Transverse colon (tissue), 4 donors: ENCODE measurements around the gene SHB. TPM values are rescaled to one million over a fixed set of nuclear protein-coding genes. Genes with fewer than 3 reads are reported as not detected.

Source experiments
- DNase-seq: peaks from one replicate; pipeline ENCODE4 v3.0.0-alpha.2; 2019
- H3K27ac ChIP-seq, 4 donors: fragments of 200-600 bp; sonication (generic); 2 replicates each; pipeline ENCODE4 v1.5.1; 2016 to 2018; ENCODE audit warnings: inconsistent platforms in 4 of 4
- H3K27me3 ChIP-seq: fragments of 200-600 bp; sonication (generic); 2 replicates; pipeline ENCODE4 v1.5.1; 2017; ENCODE audit warnings: inconsistent platforms
- H3K36me3 ChIP-seq, 4 donors: fragments of 200-600 bp; sonication (generic); 2 replicates each; pipeline ENCODE4 v1.5.1; 2017 to 2019; ENCODE audit warnings: inconsistent platforms in 4 of 4
- H3K4me1 ChIP-seq, 4 donors: fragments of 200-600 bp; sonication (generic); 2 replicates each; pipeline ENCODE4 v1.5.1; 2017 to 2020; ENCODE audit warnings: inconsistent platforms in 4 of 4
- H3K4me3 ChIP-seq, 4 donors: fragments of 200-600 bp; sonication (generic); 1 replicate in 1 of 4; 2 replicates in 3 of 4; pipeline versions ENCODE4 v1.5.1 to v1.6.1; 2017 to 2019; ENCODE audit warnings: inconsistent platforms in 4 of 4
- H3K9me3 ChIP-seq, 2 donors: fragments of 200-600 bp; sonication (generic); 2 replicates each; pipeline ENCODE4 v1.5.1; 2017 to 2019; ENCODE audit warnings: inconsistent platforms in 2 of 2
- CTCF ChIP-seq, 5 experiments: fragments of 200-600 bp in 3 of 5; fragments of 450-650 bp in 2 of 5; sonication (generic) in 3 of 5; IDR thresholded peaks; 1 replicate in 2 of 5; 2 replicates in 3 of 5; pipeline ENCODE4 v1.5.1; 2016 to 2017; ENCODE audit warnings: antibody characterized with exemption in 5 of 5, inconsistent platforms in 3 of 5, mild to moderate bottlenecking in 2 of 5, moderate library complexity in 1 of 5
- EP300 ChIP-seq: sonication (generic); formaldehyde crosslinking; IDR thresholded peaks from one replicate; pipeline ENCODE4 v1.6.1; 2017; ENCODE audit warnings: antibody characterized with exemption, low read depth
- POLR2A ChIP-seq: fragments of 450-650 bp; IDR thresholded peaks from one replicate; pipeline ENCODE4 v1.6.1; 2016; ENCODE audit warnings: antibody characterized with exemption, mild to moderate bottlenecking, moderate library complexity
- POLR2AphosphoS5 ChIP-seq, 3 donors: sonication (generic); formaldehyde crosslinking; IDR thresholded peaks; one replicate each; pipeline ENCODE4 v1.6.1; 2016; ENCODE audit warnings: antibody characterized with exemption in 3 of 3
- WGBS, 2 donors: methylation state at CpG; one replicate each; pipeline ENCODE4 v1.1.5; 2018; ENCODE audit warnings: low coverage in 1 of 2; 5-methylcytosine and 5-hydroxymethylcytosine counted together
- in situ Hi-C, 4 donors: fragments of 200-750 bp; cut with MboI; loops; one replicate each; pipeline versions ENCODE4 v1.15.0 to v1.15.1; 2017; ENCODE audit warnings: low sequenced_read_pairs in 3 of 4, low pct_ligation_motif_present in 1 of 4, low pct_unique_long_range_greater_than_20kb in 1 of 4
- intact Hi-C: fragments of 100-400 bp; cut with DNase I; formaldehyde crosslinking; loops from one replicate; pipeline ENCODE4 v1.15.1; 2023; ENCODE audit warnings: low total_unique reads
- total RNA-seq, 4 donors: library from RNA; depleted of rRNA; stranded (reverse); fragments of >200 nt; gene quantifications; one replicate each; pipeline ENCODE4 v1.1.0, GENCODE V29; 2016

The SHB gene
- total RNA-seq, 4 donors from 2014 or later = 11.9 to 33.7 (median 22.2) TPM

- WGBS, 2 donors = 85 to 100% methylated on average over 1 to 5 of the region's 5 CpGs
- intact Hi-C loops = no loop called here
- H3K4me3 ChIP-seq = no peak overlapping the region
- no peak for DNase-seq
- H3K36me3 ChIP-seq = no peaks in the 10 kb centered on the region
- H3K27me3 ChIP-seq = no peaks in the 10 kb centered on the region
- H3K4me1 ChIP-seq = peaks cover 4 to 24% (median 17%) of the 10 kb centered on the region in 4 donors
- TF ChIP-seq EP300 (no peak), POLR2AphosphoS5 (IDR thresholded peaks at IDR 0.05) (no peak), POLR2A (no peak), CTCF (IDR thresholded peaks at IDR 0.05) (no peak)
- no peaks in the 10 kb centered on the region for H3K9me3 ChIP-seq
- in situ Hi-C loops = no loop called here
- no peak overlapping the region for H3K27ac ChIP-seq
Measured at GRCh38 chr9:38011991-38012390, 57.0 kb downstream of the SHB start.

GRCh38 chr9:38010918-38011704 is 57.9 kb downstream of the SHB start:
- Histone ChIP-seq H3K27me3 (no peaks in the 10 kb centered on the region), H3K4me1 (peaks cover 0 to 16% (median 10%) of the 10 kb centered on the region in 4 donors), H3K9me3 (no peaks in the 10 kb centered on the region), H3K4me3 (no peak overlapping the region), H3K27ac (no peak overlapping the region), H3K36me3 (no peaks in the 10 kb centered on the region)
- no peak for TF ChIP-seq EP300
- no peak for TF ChIP-seq CTCF (IDR thresholded peaks at IDR 0.05)
- no peak for TF ChIP-seq POLR2A
- no peak for TF ChIP-seq POLR2AphosphoS5 (IDR thresholded peaks at IDR 0.05)
- in situ Hi-C loops (no loop called here), intact Hi-C loops (no loop called here)
- 67 to 79% methylated on average over 2 to 7 of the region's 7 CpGs for WGBS, 2 donors
- DNase-seq = no peak

GRCh38 chr9:38009990-38010389 is 59.0 kb downstream of the SHB start:
- in situ Hi-C loops = no loop called here
- Histone ChIP-seq H3K9me3 (no peaks in the 10 kb centered on the region), H3K27me3 (no peaks in the 10 kb centered on the region), H3K4me3 (no peak overlapping the region), H3K36me3 (no peaks in the 10 kb centered on the region), H3K4me1 (peaks cover 0 to 14% (median 10%) of the 10 kb centered on the region in 4 donors), H3K27ac (no peak overlapping the region)
- no peak for DNase-seq
- TF ChIP-seq EP300 (no peak), POLR2AphosphoS5 (IDR thresholded peaks at IDR 0.05) (no peak), POLR2A (no peak), CTCF (IDR thresholded peaks at IDR 0.05) (no peak)
- intact Hi-C loops = no loop called here
- 80 to 83% methylated on average over 1 to 4 of the region's 4 CpGs for WGBS, 2 donors

- no peak overlapping the region for H3K4me3 ChIP-seq
- peaks cover 0 to 14% (median 10%) of the 10 kb centered on the region in 4 donors for H3K4me1 ChIP-seq
- intact Hi-C loops = no loop called here
- H3K27ac ChIP-seq = no peak overlapping the region
- DNase-seq = no peak
- TF ChIP-seq CTCF (IDR thresholded peaks at IDR 0.05) (no peak), EP300 (no peak), POLR2A (no peak), POLR2AphosphoS5 (IDR thresholded peaks at IDR 0.05) (no peak)
- in situ Hi-C loops = no loop called here
- WGBS, 2 donors = 94% methylated on average over 5 of the region's 5 CpGs; no CpG with 5 or more reads in 1 of the 2 donors
- no peaks in the 10 kb centered on the region for H3K9me3 ChIP-seq
- H3K36me3 ChIP-seq = no peaks in the 10 kb centered on the region
- H3K27me3 ChIP-seq = no peaks in the 10 kb centered on the region
Measured at GRCh38 chr9:38009035-38009501, 60.0 kb downstream of the SHB start.
